Stimulated activated CD4-positive, alpha-beta T cell treated with anti-CD3 and anti-CD28 coated beads, Interleukin-4, amount 100 ng/mL, for 48 hours (primary cell): Measurements from ENCODE around the gene TPK1.

Experiments
- DNase-seq, 2 donors: peaks; one replicate each; pipeline ENCODE4 v3.0.0-alpha.2; 2020; ENCODE audit warnings: low read depth in 2 of 2

TPK1 gene

GRCh38 chr7:144407266-144407931 is 428.5 kb downstream of the TPK1 start:
- no peak for DNase-seq

- DNase-seq: no peak
These were observed 430.9 kb downstream of the TPK1 start for GRCh38 chr7:144404946-144405345.

GRCh38 chr7:144403649-144404061 is 432.2 kb downstream of the TPK1 start, which contains the start of gene NOBOX:
Gene NOBOX (minus strand): TSS chr7:144403693.
- DNase-seq: no peak

- no peak for DNase-seq
These were observed 432.8 kb downstream of the TPK1 start for GRCh38 chr7:144403102-144403501.
